Caco-2 (cell line): ENCODE measurements around the gene ENHO. TPM values are rescaled to one million over a fixed set of nuclear protein-coding genes. Genes with fewer than 3 reads are reported as not detected.
A peak's percentile ranks its signal among the peaks of the same experiment; 100 is the strongest.

ENCODE experiments used
- BruUV-seq: library from RNA; stranded (reverse); fragments of 400-500 nt; replicated peaks from 2 replicates; lab custom pipeline; 2021; lab: Mats Ljungman, UMichigan
- CTCF ChIA-PET: fragments of 300-600 bp; sonication (Branson Sonifier 250); formaldehyde crosslinking; loops from one replicate; lab custom pipeline; 2022; ENCODE audit warnings: antibody characterized with exemption; lab: Charles Lee
- POLR2A ChIA-PET: fragments of 300-600 bp; sonication (Branson Sonifier 250); formaldehyde crosslinking; loops from one replicate; lab custom pipeline; 2022; ENCODE audit warnings: antibody characterized with exemption; lab: Charles Lee
- DNase-seq, 2 experiments: peaks; one replicate each; pipeline versions ENCODE4 v3.0.0 to v3.0.0-alpha.2; 2020 to 2022
- H3K27me3 ChIP-seq: replicated peaks from 2 replicates; pipeline ENCODE4 v1.6.0; 2011; ENCODE audit warnings: low read length; ENCODE audit not compliant: control insufficient read depth, insufficient read depth
- H3K36me3 ChIP-seq: 2 replicates; pipeline ENCODE4 v1.5.1; 2011; ENCODE audit warnings: low read length; ENCODE audit not compliant: control insufficient read depth, insufficient read depth
- H3K4me1 ChIP-seq: fragments of 250-450 bp; sonication (Bioruptor Pico); 2 replicates; pipeline ENCODE4 v1.5.1; 2020; ENCODE audit warnings: mild to moderate bottlenecking
- H3K4me3 ChIP-seq: 2 replicates; pipeline ENCODE4 v1.5.1; 2011; ENCODE audit warnings: low read depth, mild to moderate bottlenecking, control low read depth, low read length
- H3K9me3 ChIP-seq: fragments of 250-450 bp; sonication (Bioruptor Pico); 2 replicates; pipeline ENCODE4 v1.5.1; 2020; ENCODE audit warnings: mild to moderate bottlenecking, moderate library complexity
- H3K27ac Mint-ChIP-seq: one replicate; pipeline ENCODE4 v1.8.0; 2022; ENCODE audit warnings: mixed read lengths; ENCODE audit not compliant: unreplicated experiment
- H3K27me3 Mint-ChIP-seq: one replicate; pipeline ENCODE4 v1.8.0; 2022; ENCODE audit warnings: mixed read lengths; ENCODE audit not compliant: insufficient read depth, unreplicated experiment
- H3K36me3 Mint-ChIP-seq: one replicate; pipeline ENCODE4 v1.8.0; 2022; ENCODE audit warnings: mild to moderate bottlenecking, mixed read lengths; ENCODE audit not compliant: insufficient read depth, unreplicated experiment
- H3K4me1 Mint-ChIP-seq: one replicate; pipeline ENCODE4 v1.8.0; 2022; ENCODE audit warnings: low read depth, mixed read lengths; ENCODE audit not compliant: unreplicated experiment
- H3K4me3 Mint-ChIP-seq: one replicate; pipeline ENCODE4 v1.8.0; 2022; ENCODE audit warnings: mild to moderate bottlenecking, moderate library complexity, mixed read lengths; ENCODE audit not compliant: unreplicated experiment
- H3K9me3 Mint-ChIP-seq: one replicate; pipeline ENCODE4 v1.8.0; 2022; ENCODE audit warnings: mixed read lengths; ENCODE audit not compliant: unreplicated experiment
- intact Hi-C: fragments of 100-400 bp; cut with micrococcal nuclease; formaldehyde crosslinking; loops from one replicate; pipeline ENCODE4 v1.10.0; 2022; ENCODE audit not compliant: unreplicated experiment
- total RNA-seq: library from RNA; stranded (reverse); gene quantifications from 2 replicates; pipeline ENCODE4 v1.2.3, GENCODE V29; 2022
- TF ChIP-seq, protein P1 (sequence below), 2 experiments: fragments of 200-600 bp in 1 of 2; IDR thresholded peaks; 1 replicate in 1 of 2; 2 replicates in 1 of 2; pipeline versions ENCODE4 v1.5.1 to v1.8.0; 2011 to 2022; ENCODE audit warnings: antibody characterized with exemption in 1 of 2, control low read depth in 1 of 2, inconsistent platforms in 1 of 2, low read depth in 1 of 2, low read length in 1 of 2, mild to moderate bottlenecking in 1 of 2, moderate library complexity in 1 of 2; ENCODE audit not compliant: insufficient read depth in 1 of 2, severe bottlenecking in 1 of 2, unreplicated experiment in 1 of 2

Gene ENHO
- total RNA-seq, 1 experiment from 2014 or later: 2.1 TPM

DNA sequence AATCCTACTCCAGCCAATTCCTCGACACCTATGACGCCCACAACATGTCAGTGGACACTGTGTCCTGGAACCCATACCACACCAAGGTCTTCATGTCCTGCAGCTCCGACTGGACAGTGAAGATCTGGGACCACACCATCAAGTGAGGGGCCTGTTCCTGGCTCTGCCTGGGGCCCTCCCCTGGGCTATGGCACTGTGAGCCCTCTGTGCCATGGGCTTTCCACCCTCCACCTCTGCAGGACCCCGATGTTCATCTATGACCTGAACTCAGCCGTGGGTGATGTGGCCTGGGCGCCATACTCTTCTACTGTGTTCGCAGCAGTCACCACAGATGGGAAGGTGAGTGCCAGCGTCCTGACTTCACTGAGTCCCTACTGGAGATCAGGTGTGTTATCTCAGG is 8.4 kb downstream of the ENHO start:
- no peaks in the 10 kb centered on the region; the same call in 1 of the 2 replicates for H3K27me3 ChIP-seq
- H3K4me3 ChIP-seq: no peak overlapping the region
- TF ChIP-seq, protein P1, sequence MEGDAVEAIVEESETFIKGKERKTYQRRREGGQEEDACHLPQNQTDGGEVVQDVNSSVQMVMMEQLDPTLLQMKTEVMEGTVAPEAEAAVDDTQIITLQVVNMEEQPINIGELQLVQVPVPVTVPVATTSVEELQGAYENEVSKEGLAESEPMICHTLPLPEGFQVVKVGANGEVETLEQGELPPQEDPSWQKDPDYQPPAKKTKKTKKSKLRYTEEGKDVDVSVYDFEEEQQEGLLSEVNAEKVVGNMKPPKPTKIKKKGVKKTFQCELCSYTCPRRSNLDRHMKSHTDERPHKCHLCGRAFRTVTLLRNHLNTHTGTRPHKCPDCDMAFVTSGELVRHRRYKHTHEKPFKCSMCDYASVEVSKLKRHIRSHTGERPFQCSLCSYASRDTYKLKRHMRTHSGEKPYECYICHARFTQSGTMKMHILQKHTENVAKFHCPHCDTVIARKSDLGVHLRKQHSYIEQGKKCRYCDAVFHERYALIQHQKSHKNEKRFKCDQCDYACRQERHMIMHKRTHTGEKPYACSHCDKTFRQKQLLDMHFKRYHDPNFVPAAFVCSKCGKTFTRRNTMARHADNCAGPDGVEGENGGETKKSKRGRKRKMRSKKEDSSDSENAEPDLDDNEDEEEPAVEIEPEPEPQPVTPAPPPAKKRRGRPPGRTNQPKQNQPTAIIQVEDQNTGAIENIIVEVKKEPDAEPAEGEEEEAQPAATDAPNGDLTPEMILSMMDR (IDR thresholded peaks at IDR 0.05; ENCODE audit: insufficient read depth in 1 of 2, low read depth in 1 of 2, low read length in 1 of 2, severe bottlenecking in 1 of 2, unreplicated experiment in 1 of 2): no peak
- H3K9me3 ChIP-seq: no peaks in the 10 kb centered on the region
- ChIA-PET POLR2A (no interaction called here), CTCF (interaction anchor here (0.5 to 1.2 kb wide), 3 partner anchors 89 to 1494 kb away, joined by 3 to 4 read pairs (median 3); no protein-coding TSS in a partner anchor)
- no TSS peak for BruUV-seq
- Mint-ChIP-seq H3K27me3 (peaks cover 3% of the 10 kb centered on the region), H3K36me3 (no peaks in the 10 kb centered on the region), H3K9me3 (no peaks in the 10 kb centered on the region), H3K4me3 (no peak overlapping the region), H3K27ac (no peak overlapping the region), H3K4me1 (no peaks in the 10 kb centered on the region)
- H3K4me1 ChIP-seq: no peaks in the 10 kb centered on the region
- H3K36me3 ChIP-seq: no peaks in the 10 kb centered on the region
- intact Hi-C loops: no loop called here
- DNase-seq: peak in 1 of 2 experiments; percentile 20

DNA sequence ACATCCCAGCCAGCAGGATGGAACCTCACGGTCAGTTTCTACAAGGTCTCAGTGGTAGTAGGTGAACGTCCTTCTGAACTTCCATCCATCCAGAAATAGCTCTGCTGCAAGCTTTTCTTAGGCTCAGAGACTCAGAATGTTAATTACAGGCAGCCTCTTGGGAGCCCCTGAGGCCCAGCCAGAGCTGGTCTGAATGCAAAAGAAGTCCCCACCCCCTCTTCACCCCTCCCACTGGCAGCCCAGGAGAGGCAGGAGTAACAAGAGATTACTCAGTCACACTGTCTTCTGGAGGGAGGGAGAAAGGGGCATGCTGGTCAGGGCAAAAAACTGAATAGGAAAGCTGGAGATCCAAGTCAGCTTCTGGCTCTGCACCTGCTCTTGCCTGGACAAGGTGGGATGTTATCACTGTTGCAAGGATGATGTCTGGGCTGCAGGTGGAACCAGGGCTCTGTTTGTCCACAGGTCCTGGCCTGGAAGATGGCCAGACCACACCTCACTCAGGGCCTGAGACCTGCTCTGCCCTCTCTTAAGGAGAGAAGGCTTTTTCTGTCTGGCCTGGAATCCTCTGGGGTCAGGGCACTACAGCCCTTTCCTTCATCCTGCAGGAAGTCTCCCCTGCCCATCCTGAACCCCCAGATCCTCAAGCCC is 9.1 kb downstream of the ENHO start:
- no peaks in the 10 kb centered on the region for H3K9me3 Mint-ChIP-seq
- H3K4me1 ChIP-seq: no peaks in the 10 kb centered on the region
- BruUV-seq: no TSS peak

More for the DNA sequence above, 9.1 kb downstream of the ENHO start:
- H3K36me3 Mint-ChIP-seq: no peaks in the 10 kb centered on the region
- H3K27ac Mint-ChIP-seq: no peak overlapping the region
- H3K4me1 Mint-ChIP-seq: no peaks in the 10 kb centered on the region
- H3K4me3 Mint-ChIP-seq: no peak overlapping the region
- POLR2A ChIA-PET: no interaction called here
- TF ChIP-seq, protein P1 (IDR thresholded peaks at IDR 0.05; ENCODE audit: insufficient read depth in 1 of 2, low read depth in 1 of 2, low read length in 1 of 2, severe bottlenecking in 1 of 2, unreplicated experiment in 1 of 2): no peak
- H3K27me3 Mint-ChIP-seq: peaks cover 3% of the 10 kb centered on the region
- no peak overlapping the region for H3K4me3 ChIP-seq
- intact Hi-C loops: no loop called here
- no peaks in the 10 kb centered on the region; the same call in 1 of the 2 replicates for H3K27me3 ChIP-seq
- peak in 1 of 2 experiments; percentile 33 for DNase-seq
- CTCF ChIA-PET: interaction anchor here (0.5 to 1.3 kb wide), 4 partner anchors 34 to 1495 kb away, joined by 3 to 5 read pairs (median 3); no protein-coding TSS in a partner anchor
- H3K9me3 ChIP-seq: no peaks in the 10 kb centered on the region
- no peaks in the 10 kb centered on the region for H3K36me3 ChIP-seq
